ENCODE data around the gene S100A12. TPM values are rescaled to one million over a fixed set of nuclear protein-coding genes. Genes with fewer than 3 reads are reported as not detected.
A peak's percentile ranks its signal among the peaks of the same experiment; 100 is the strongest.

Gene S100A12
- total RNA-seq, 1 experiment from 2014 or later: not detected

DNA sequence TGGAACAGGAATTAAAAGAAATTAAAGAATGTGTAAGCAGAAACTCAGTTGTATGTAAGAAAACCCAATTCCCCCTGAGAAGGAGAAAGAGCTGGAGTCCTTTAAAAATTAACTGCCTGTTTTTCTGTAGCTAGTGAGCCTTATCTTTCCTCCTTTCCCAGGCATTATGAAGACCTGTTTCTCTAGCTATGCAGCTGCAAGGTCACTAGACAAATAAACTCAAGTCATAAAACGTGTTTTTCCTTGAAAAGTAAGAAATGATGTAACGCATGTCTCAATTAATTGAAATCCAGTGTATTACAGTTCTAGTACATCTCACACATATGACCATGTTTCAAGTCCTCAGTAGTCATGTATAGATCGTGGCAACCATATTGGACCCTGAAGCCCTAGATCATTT is 5.3 kb downstream of the S100A12 start:
- Histone ChIP-seq H3K27me3 (replicated peaks) (peaks cover 5% of the 10 kb centered on the region), H3K4me1 (replicated peaks) (no peaks in the 10 kb centered on the region), H3K9me3 (replicated peaks) (no peaks in the 10 kb centered on the region), H3K4me3 (no peak overlapping the region), H3K27ac (no peak overlapping the region), H3K36me3 (no peaks in the 10 kb centered on the region)
- DNase-seq (ENCODE audit: low read depth in 1 of 2, low spot score in 2 of 2): no peak

DNA sequence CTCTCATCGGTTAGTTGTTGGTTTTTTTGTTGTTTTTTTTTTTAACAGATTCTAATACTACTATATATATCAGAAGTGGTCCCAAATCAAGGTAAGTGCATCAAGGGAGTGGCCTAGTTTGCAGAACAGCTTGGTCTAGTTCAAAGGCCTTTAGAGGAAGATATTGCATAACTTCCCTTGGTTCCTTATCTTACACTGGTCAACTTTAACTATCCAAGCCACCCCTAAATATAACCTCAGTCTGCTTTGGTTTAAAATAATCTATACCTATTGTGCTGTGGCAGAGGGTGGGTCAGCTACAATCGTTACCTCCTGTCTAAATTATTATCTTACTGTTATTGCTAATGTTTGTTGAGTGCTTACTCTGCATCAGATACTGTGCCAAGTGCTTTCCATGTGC is 6.9 kb downstream of the S100A12 start:
- DNase-seq (ENCODE audit: low read depth in 1 of 2, low spot score in 2 of 2): no peak
- H3K27me3 ChIP-seq (replicated peaks): peaks cover 12% of the 10 kb centered on the region
- no peaks in the 10 kb centered on the region for H3K4me1 ChIP-seq (replicated peaks)
- no peaks in the 10 kb centered on the region for H3K36me3 ChIP-seq
- no peak overlapping the region for H3K4me3 ChIP-seq
- H3K9me3 ChIP-seq (replicated peaks): no peaks in the 10 kb centered on the region; the same call in 1 of the 2 replicates
- H3K27ac ChIP-seq: no peak overlapping the region

DNA sequence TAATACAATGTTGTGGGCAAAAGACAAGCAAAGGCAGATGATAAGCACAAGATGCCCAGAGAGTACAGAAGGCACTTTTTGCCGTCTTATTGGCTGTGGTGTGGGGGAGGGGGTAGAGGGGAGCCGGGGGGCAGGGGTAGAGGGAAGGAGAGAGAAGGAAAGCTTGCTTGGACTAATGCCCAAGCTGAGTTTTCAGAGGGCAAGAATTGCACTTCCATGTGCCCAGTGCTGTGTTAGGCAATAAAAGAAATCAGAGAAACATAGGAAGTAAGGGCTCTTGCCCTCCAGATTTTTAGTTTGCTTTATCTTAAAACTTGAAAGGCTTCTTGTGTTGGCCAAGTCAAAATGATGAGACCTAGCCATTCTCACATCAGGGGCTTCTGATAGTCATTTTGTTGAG is 8.3 kb downstream of the S100A12 start:
- H3K27me3 ChIP-seq (replicated peaks): peaks cover 15% of the 10 kb centered on the region
- DNase-seq (ENCODE audit: low read depth in 1 of 2, low spot score in 2 of 2): no peak
- H3K9me3 ChIP-seq (replicated peaks): no peaks in the 10 kb centered on the region; the same call in 1 of the 2 replicates
- no peaks in the 10 kb centered on the region for H3K36me3 ChIP-seq
- H3K27ac ChIP-seq: no peak overlapping the region
- no peak overlapping the region for H3K4me3 ChIP-seq
- no peaks in the 10 kb centered on the region for H3K4me1 ChIP-seq (replicated peaks)

DNA sequence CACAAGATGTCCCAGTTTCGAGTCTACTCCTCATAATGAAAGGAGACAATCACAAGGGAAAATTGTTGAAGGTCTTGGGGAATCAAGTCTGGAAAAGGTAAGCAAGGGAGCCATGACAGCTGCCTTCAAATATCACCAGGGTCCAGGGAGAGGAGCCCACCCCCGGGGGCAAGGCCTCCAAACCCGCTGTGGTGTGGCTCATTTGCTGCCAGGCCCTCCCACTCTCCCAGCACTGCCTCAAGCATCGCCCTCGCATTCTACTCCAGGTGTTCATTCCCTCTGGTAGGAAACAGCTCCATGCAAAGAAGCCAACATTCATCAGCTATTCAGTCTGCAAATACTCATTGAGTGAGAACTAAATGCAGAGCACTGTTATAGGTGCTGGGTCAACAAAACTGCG is 9.2 kb downstream of the S100A12 start:
- DNase-seq (ENCODE audit: low read depth in 1 of 2, low spot score in 2 of 2): no peak
- Histone ChIP-seq H3K4me3 (no peak overlapping the region), H3K27me3 (replicated peaks) (peaks cover 15% of the 10 kb centered on the region), H3K4me1 (replicated peaks) (no peaks in the 10 kb centered on the region), H3K27ac (no peak overlapping the region), H3K9me3 (replicated peaks) (no peaks in the 10 kb centered on the region; the same call in 1 of the 2 replicates), H3K36me3 (no peaks in the 10 kb centered on the region)

DNA sequence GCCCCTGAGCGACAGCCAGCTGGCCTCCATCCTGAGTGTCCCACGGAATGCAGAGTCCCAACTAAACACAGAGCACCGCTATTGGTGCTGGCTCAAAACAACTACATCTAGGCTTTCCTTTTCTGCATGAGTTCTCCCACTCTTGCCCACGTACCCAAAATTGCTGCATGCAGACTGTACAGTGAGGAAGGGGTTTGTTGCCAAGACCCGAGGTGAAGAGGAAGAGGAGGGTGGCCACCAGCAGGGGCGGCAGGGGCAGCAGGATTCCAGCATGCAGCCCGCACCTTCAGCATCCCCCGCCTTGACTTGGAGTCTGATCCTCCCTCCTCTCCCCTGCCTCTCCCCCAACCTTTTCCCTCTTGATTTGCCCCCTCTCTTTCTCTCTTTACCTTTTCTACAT is 9.7 kb downstream of the S100A12 start:
- Histone ChIP-seq H3K4me1 (replicated peaks) (no peaks in the 10 kb centered on the region), H3K27me3 (replicated peaks) (peaks cover 15% of the 10 kb centered on the region), H3K36me3 (no peaks in the 10 kb centered on the region), H3K27ac (no peak overlapping the region), H3K4me3 (no peak overlapping the region), H3K9me3 (replicated peaks) (no peaks in the 10 kb centered on the region; the same call in 1 of the 2 replicates)
- DNase-seq (ENCODE audit: low read depth in 1 of 2, low spot score in 2 of 2): no peak

DNA sequence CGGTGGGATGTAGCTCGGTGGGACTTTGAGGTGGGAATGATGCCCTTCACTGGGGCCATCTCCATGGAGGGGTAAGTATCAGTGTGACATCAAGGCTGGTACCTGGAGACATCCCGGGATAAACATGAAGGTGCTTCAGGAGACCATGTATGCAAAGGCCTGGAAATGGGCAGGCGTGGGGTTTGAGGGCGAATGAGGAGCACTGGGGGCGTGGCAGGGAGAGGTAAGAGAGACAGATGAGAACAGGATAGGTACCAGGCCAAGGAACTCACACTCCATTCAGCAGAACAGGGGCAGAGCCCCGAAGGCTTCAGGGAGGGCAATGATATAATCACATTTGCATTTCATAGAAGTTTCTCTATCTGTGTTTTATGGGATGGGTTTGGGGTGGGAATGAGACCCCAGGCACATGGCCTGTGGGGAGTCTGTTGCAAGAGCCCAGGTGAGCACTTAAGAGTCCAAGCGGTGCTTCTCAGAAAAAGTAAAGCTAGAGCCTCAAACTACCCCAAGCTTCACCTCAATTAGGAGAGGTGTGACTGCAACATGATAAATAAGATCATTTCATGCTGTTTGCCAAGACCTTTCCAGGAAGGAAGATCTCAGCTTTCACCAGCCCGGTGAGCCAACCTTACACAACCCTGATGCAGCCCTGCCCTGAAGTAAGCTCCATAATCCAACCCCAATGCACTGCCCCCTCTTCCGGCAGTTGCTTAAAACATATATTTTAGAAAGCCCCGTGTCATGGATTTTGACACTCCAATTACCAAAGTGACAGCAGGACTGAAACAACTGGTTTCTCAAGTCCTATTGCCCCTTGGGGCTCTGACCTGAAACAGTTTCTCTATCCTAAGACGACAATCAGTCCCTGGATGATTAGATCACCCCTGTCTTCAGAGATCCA is 10.4 kb downstream of the S100A12 start:
- no peaks in the 10 kb centered on the region for H3K36me3 ChIP-seq
- H3K4me1 ChIP-seq (replicated peaks): no peaks in the 10 kb centered on the region
- H3K4me3 ChIP-seq: no peak overlapping the region
- no peak for DNase-seq (ENCODE audit: low read depth in 1 of 2, low spot score in 2 of 2)
- H3K27ac ChIP-seq: no peak overlapping the region
- H3K9me3 ChIP-seq (replicated peaks): no peaks in the 10 kb centered on the region; the same call in 1 of the 2 replicates
- H3K27me3 ChIP-seq (replicated peaks): peaks cover 15% of the 10 kb centered on the region

DNA sequence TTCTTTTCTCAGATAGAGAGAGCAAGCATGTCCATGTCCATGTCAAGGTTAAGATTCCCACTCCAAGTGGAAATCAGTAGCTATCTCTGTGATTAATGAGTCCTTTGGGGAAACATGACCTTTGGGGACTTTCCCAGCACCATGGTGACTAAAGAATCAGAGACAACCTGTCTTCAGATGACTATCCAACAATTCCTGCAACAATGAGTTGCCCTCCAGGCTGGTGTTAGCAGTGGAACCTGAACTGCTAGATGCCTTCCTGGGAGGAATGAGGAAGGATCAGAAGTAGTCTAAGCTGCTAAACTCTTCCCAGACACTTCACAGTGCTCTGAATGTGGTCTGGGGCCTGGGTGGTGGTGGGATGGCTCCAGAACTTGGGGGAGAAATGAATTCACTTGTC is 11.3 kb downstream of the S100A12 start:
- Histone ChIP-seq H3K27ac (no peak overlapping the region), H3K4me1 (replicated peaks) (no peaks in the 10 kb centered on the region), H3K9me3 (replicated peaks) (no peaks in the 10 kb centered on the region; the same call in 1 of the 2 replicates), H3K27me3 (replicated peaks) (peaks cover 15% of the 10 kb centered on the region; the same call in 1 of the 2 replicates), H3K4me3 (no peak overlapping the region), H3K36me3 (no peaks in the 10 kb centered on the region)
- DNase-seq (ENCODE audit: low read depth in 1 of 2, low spot score in 2 of 2): no peak

DNA sequence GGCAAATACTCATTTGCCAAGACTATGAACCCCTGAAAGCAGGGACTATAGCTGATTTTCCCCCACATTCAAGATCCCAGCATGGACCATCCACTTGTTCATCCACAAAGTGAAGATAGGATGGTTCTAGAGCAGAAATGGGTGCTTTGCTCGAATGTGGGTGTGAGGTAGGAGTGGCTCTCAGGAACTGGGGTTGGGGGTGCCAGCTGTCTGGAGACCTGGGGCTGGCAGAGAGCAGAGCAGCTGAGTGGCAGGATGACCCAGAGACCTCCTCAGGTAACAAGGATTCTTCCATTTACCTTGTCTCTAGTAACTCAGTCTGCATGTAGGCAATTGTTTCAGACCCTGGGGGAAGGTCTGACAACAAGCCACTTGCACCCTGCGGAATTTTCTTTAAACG is 11.8 kb downstream of the S100A12 start:
- no peak overlapping the region for H3K4me3 ChIP-seq
- H3K36me3 ChIP-seq: no peaks in the 10 kb centered on the region
- no peaks in the 10 kb centered on the region; the same call in 1 of the 2 replicates for H3K9me3 ChIP-seq (replicated peaks)
- no peak overlapping the region for H3K27ac ChIP-seq
- peaks cover 15% of the 10 kb centered on the region; the same call in 1 of the 2 replicates for H3K27me3 ChIP-seq (replicated peaks)
- no peak for DNase-seq (ENCODE audit: low read depth in 1 of 2, low spot score in 2 of 2)
- no peaks in the 10 kb centered on the region for H3K4me1 ChIP-seq (replicated peaks)

DNA sequence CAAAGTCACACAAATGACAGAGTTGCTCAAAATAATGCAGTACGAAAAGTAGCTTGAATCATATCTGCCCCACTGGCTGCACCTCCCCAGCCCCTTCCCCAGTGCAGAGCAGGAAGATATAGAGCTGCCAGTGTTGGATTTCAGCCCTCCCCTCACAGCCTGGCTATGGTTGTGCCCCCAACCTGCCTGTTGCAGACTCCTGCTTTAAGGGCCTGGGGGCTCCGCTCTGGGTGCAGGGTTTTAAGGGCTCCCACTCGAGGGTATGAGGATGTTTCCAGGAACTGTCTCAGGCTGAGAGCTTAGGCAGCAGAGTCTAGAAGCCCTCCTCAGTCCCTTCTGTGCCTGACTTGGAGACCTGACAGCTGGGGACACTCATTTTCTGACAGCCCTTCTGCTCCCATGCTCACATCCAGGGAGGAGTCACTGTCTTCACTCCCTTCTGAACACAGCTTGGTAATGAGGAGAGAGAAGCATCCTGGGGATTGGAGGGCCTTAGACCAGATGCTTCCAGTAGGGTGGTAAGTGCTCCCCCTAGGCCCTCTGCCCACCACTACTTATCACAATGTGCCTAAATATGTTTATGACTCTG is 13.1 kb downstream of the S100A12 start:
- H3K9me3 ChIP-seq (replicated peaks): no peaks in the 10 kb centered on the region; the same call in 1 of the 2 replicates
- no peaks in the 10 kb centered on the region for H3K36me3 ChIP-seq
- no peak overlapping the region for H3K27ac ChIP-seq
- H3K4me1 ChIP-seq (replicated peaks): no peaks in the 10 kb centered on the region
- no peak overlapping the region for H3K4me3 ChIP-seq
- H3K27me3 ChIP-seq (replicated peaks): peaks cover 23% of the 10 kb centered on the region
- DNase-seq (ENCODE audit: low read depth in 1 of 2, low spot score in 2 of 2): no peak

DNA sequence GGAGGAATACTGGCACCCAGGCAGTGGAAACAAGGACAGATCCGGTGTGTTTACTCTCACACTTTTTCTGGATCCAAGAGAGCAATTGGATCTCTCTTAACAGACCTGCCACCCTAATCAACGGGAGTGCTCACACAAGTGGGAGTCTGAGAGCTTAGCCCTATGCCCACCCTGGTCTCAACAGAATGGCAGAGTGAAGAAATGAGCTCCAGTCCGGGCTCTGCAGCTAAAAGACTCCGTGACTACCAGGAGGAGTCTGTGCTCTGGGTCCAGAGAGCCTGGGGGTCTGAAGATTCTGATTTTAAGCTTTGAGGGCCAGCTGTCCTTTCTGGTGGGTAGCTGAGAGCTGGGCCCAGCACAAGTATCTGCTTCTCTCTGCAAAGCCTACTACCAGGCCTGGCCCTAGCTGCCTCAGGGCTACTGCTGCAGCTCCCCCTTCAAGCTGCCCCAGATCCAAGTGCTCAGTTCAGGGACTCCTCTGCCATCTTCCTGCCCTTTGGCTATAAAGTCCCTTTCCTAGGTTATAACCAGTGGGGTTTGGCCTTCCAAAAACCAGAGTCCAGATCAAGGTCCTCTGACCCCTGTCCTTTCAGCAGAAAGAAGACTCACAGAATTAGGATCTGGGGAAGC is 13.8 kb downstream of the S100A12 start:
- no peaks in the 10 kb centered on the region for H3K36me3 ChIP-seq
- peaks cover 29% of the 10 kb centered on the region for H3K27me3 ChIP-seq (replicated peaks)
- no peaks in the 10 kb centered on the region for H3K4me1 ChIP-seq (replicated peaks)
- H3K4me3 ChIP-seq: no peak overlapping the region
- no peaks in the 10 kb centered on the region; the same call in 1 of the 2 replicates for H3K9me3 ChIP-seq (replicated peaks)
- DNase-seq (ENCODE audit: low read depth in 1 of 2, low spot score in 2 of 2): no peak
- no peak overlapping the region for H3K27ac ChIP-seq

DNA sequence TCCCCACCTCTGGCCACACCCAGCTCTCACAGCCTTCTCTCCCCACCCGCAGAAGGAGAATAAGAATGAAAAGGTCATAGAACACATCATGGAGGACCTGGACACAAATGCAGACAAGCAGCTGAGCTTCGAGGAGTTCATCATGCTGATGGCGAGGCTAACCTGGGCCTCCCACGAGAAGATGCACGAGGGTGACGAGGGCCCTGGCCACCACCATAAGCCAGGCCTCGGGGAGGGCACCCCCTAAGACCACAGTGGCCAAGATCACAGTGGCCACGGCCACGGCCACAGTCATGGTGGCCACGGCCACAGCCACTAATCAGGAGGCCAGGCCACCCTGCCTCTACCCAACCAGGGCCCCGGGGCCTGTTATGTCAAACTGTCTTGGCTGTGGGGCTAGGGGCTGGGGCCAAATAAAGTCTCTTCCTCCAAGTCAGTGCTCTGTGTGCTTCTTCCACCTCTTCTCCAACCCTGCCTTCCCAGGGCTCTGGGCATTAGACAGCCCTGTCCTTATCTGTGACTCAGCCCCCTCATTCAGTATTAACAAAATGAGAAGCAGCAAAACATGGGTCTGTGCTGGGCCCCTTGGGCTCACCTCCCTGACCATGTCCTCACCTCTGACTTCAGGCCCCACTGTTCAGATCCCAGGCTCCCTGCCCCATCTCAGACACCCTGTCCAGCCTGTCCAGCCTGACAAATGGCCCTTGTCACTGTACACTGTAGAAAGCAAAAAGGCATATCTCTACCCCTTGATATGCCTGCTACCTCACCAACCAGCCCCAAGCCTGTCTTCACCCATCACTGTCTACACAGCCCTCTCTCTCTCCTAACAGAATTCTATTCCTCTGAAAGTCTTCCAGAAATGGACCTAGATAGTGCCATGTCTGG is 14.6 kb downstream of the S100A12 start:
- Histone ChIP-seq H3K36me3 (no peaks in the 10 kb centered on the region), H3K27ac (no peak overlapping the region), H3K4me3 (no peak overlapping the region), H3K27me3 (replicated peaks) (peaks cover 24% of the 10 kb centered on the region), H3K9me3 (replicated peaks) (no peaks in the 10 kb centered on the region; the same call in 1 of the 2 replicates), H3K4me1 (replicated peaks) (no peaks in the 10 kb centered on the region)
- peak in 1 of 2 experiments; percentile 24 for DNase-seq (ENCODE audit: low read depth in 1 of 2, low spot score in 2 of 2)

DNA sequence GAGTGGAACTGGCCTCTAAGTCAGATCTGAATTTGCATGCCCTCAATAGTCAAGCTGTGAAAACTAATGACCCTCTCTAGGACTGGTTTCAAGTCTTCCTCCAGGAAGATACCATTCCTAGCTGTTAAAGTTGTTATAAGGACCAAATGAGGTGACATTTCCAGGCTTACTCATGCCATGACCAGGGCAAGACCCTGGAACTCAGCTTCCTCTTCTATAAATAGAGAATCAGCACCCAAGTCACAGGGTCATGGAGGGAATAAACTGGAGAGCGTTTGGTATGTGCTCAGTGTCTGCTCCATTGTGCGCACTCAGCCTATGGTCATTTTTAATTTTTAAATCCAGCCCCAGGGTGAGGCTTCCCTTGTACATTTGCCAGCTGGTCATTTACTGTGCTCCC is 15.2 kb downstream of the S100A12 start:
- H3K27me3 ChIP-seq (replicated peaks): peaks cover 24% of the 10 kb centered on the region
- no peak overlapping the region for H3K27ac ChIP-seq
- DNase-seq (ENCODE audit: low read depth in 1 of 2, low spot score in 2 of 2): no peak
- no peaks in the 10 kb centered on the region for H3K36me3 ChIP-seq
- H3K4me1 ChIP-seq (replicated peaks): no peaks in the 10 kb centered on the region
- no peak overlapping the region for H3K4me3 ChIP-seq
- no peaks in the 10 kb centered on the region; the same call in 1 of the 2 replicates for H3K9me3 ChIP-seq (replicated peaks)

DNA sequence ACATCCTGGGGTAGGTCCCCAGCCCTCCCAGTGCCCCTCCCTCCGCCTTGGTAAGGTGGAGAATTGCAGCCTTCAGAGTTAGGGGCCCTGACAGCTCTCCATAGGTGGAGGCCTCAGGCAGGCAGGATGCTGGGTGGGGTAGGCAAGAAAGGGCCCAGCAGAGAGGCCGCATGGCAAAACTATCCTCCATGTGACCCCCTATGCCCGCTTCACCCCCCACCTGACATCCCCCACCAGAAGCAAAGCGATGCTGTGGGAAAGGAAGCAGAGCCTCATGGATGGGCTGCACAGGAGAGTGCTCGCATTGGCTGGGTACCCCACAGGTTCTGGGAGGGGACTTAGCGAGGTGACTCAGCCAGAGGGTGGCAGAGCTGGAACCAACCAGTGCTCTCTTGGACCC is 16.2 kb downstream of the S100A12 start:
- no peaks in the 10 kb centered on the region for H3K36me3 ChIP-seq
- no peaks in the 10 kb centered on the region; the same call in 1 of the 2 replicates for H3K9me3 ChIP-seq (replicated peaks)
- peaks cover 21% of the 10 kb centered on the region for H3K27me3 ChIP-seq (replicated peaks)
- DNase-seq (ENCODE audit: low read depth in 1 of 2, low spot score in 2 of 2): peak in 1 of 2 experiments; percentile 24
- no peak overlapping the region for H3K4me3 ChIP-seq
- no peak overlapping the region for H3K27ac ChIP-seq
- no peaks in the 10 kb centered on the region for H3K4me1 ChIP-seq (replicated peaks)

Data from SJSA1 (cell line).